AG10803 (cell line): ENCODE measurements around the gene LRFN5.
"Not testable (repeated sequence)": the region's sequence is repeated elsewhere in the genome, so short reads cannot be mapped to it uniquely, and the experiment has no call there.

Source experiments
- DNase-seq: peaks from one replicate; pipeline ENCODE4 v3.0.0; 2010; ENCODE audit warnings: low read depth
- H3K4me3 ChIP-seq: 2 replicates; pipeline ENCODE4 v1.5.1; 2011; ENCODE audit warnings: mild to moderate bottlenecking, low read length, control low read depth
- CTCF ChIP-seq: conservative IDR thresholded peaks from 2 replicates; pipeline ENCODE4 v1.5.1; 2011; ENCODE audit warnings: mild to moderate bottlenecking, low read length, control low read depth, inconsistent platforms

The LRFN5 gene

GRCh38 chr14:41606532-41607303 is at the start of gene LRFN5:
TSS of gene LRFN5 (plus strand) at chr14:41606876.
- DNase-seq, result peak; percentile 31
- TF ChIP-seq CTCF, result no peak
- peak within 1 kb of the TSS; percentile 65 for H3K4me3 ChIP-seq

GRCh38 chr14:41558490-41558889 is 48.2 kb upstream of the LRFN5 start:
- H3K4me3 ChIP-seq, result no peak overlapping the region
- no peak for DNase-seq
- TF ChIP-seq CTCF, result no peak

DNA sequence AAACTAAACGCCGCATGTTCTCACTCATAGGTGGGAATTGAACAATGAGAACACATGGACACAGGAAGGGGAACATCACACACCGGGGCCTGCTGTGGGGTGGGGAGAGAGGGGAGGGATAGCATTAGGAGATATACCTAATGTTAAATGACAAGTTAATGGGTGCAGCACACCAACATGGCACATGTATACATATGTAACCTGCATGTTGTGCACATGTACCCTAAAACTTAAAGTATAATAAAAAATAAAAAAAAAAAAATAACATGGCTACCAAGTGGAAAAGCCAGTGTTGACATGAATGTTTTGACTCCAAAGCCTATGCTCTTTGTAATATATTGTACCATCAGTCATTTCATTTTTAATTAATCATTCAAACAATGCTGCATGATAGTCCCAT is 39.8 kb upstream of the LRFN5 start:
- H3K4me3 ChIP-seq, DNase-seq: not testable (repeated sequence)

GRCh38 chr14:41568979-41569378 is 37.7 kb upstream of the LRFN5 start:
- H3K4me3 ChIP-seq, result no peak overlapping the region
- TF ChIP-seq CTCF, result no peak
- DNase-seq, result no peak

DNA sequence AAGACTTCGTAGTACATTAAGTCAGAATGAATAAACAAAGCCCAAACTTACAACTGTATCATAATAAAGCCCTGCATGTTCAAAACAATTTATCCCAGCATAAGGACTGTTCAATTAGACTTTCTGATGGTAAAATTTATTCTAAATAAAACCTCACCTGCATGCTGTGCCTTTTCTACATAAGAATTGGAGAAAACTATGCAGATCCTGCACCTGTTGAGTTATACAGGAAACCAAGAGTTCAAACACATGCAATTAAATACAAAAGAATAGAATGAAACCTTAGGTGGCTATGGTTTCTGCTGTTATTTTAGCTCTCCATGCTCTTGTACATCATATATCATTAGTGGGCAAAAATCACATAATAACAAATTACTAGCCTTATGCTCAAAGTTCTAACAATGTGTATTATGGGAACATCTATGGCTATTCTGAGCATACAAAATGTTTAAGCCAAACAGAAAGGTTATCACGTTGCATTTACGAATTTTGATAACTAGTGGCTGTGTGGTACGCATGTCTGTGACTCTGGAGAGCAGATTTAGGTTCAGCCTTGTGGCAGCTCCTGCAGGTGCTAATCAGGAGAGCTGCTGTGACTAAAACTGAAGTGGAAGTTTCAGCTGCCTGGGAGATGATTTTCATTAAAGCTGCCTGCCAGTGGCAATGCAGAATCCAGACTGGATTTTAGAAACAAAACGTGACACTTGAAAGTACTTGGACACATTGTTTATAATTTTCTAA is 36.1 kb upstream of the LRFN5 start:
- no peak for DNase-seq
- H3K4me3 ChIP-seq, result no peak overlapping the region
- TF ChIP-seq CTCF, result no peak

DNA sequence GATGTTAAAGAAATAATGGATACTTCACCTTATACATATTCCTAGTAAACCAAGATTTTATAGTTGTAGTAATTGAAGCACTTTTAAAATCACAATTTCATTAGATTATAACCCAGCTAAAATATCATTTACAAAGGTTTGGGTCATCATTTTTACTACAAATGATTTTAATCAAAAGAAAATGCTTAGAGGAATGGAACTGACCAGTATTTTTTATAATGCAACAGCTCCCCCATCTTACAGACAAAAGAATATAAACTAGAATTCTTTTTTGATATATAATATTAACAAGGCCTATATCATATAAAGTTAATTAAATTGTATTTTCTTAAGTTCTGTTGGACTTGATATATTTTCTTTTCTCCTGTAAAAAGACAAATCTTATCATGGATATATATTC is 20.4 kb upstream of the LRFN5 start:
- no peak overlapping the region for H3K4me3 ChIP-seq

DNA sequence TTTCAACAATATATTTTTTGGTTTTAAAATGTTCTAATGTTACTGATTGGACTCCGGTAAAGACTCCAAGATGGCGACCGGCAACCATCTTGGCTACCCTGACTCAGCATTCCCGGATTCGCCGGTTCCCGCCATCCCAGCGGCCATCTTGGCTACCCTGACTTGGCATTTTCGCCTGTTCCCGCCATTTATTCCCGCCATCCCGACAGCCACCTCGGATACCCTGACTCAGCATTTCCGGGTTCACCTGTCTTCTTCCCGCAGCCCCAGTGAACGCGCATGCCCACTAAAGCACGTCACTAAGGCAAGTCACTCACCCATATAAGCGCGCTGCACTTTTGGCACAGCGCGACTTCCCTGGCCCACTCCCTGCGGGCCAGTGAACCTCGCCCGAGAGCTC is 9.0 kb upstream of the LRFN5 start:
- TF ChIP-seq CTCF, result no peak
- no peak overlapping the region for H3K4me3 ChIP-seq
- DNase-seq, result no peak

More for the DNA sequence above, 20.4 kb upstream of the LRFN5 start:
- TF ChIP-seq CTCF, result no peak
- no peak for DNase-seq

DNA sequence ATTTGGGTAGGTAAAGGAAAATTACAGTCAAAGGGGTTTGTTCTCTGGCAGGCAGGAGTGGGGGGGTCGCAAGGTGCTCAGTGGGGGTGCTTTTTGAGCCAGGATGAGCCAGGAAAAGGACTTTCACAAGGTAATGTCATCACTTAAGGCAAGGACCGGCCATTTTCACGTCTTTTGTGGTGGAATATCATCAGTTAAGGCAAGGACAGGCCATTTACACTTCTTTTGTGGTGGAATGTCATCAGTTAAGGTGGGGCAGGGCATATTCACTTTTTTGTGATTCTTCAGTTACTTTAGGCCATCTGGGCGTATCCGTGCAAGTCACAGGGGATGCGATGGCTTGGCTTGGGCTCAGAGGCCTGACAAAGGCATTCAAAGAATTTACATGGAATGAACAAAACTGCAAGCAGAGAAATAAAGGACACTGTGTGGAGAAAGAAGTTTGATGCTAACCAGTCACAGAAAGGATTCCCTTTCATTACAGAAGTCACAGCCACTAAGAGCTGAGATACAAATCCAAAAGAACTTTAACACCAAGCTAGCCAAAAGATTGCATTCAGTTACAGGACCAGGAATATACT is 6.8 kb upstream of the LRFN5 start:
- H3K4me3 ChIP-seq, result not testable (repeated sequence)
- DNase-seq, result peak; percentile 29
